Measurements from ENCODE around the gene SRP14. TPM values are rescaled to one million over a fixed set of nuclear protein-coding genes. Genes with fewer than 3 reads are reported as not detected.

Gene SRP14
- total and polyA plus RNA-seq, 12 donors = 173 to 989 (median 333) TPM

DNA sequence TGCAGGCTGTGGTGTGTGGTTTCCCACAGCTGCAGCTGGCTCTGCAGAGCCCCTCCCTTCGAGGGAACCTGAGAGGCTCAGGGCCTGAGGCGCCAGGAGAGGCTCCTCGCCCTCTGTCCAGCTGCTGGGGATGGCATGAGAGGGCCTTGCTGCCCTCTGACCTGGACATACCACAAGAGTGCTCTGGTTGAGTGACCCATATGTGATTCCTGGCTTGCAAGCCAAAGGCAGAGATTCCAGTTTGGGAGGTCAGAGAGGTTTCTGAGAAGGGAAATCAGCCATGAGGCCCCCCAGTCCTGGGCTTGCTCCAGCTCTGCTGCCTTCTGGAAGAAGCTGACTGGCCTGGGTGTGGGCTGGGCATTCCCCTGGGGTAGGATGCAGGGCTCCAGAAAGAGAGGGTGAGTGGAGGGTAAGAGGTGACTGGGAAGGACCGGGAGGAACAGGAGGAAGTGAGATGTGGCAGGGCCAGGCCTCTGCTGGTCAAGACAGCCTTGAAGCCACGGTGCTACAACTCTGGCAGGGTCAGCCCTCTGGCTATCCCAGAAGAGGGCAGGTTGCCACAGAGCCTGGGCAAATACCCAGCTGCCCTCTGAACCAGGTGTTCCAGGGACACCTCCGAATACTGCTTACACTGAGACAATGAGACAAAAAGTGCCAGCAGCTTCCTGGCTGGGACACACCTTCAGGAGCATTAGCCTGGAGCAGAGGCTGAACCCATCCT is 16.0 kb upstream of the SRP14 start:
- Histone ChIP-seq H3K27me3 (no peaks in the 10 kb centered on the region), H3K27ac (no peak overlapping the region), H3K9me3 (replicated peaks in 1 of 3) (no peaks in the 10 kb centered on the region), H3K4me1 (replicated peaks in 1 of 2) (peaks cover 3 to 11% of the 10 kb centered on the region in 2 donors), H3K4me3 (no peak overlapping the region), H3K36me3 (replicated peaks in 1 of 2) (no peaks in the 10 kb centered on the region)
- peak in 5 of 7 donors; percentile 12 to 66 (median 46) for DNase-seq
- 7 to 54% (median 29%) methylated on average over 2 to 6 of the region's 6 CpGs for WGBS, 4 donors
- TF ChIP-seq, protein P1, sequence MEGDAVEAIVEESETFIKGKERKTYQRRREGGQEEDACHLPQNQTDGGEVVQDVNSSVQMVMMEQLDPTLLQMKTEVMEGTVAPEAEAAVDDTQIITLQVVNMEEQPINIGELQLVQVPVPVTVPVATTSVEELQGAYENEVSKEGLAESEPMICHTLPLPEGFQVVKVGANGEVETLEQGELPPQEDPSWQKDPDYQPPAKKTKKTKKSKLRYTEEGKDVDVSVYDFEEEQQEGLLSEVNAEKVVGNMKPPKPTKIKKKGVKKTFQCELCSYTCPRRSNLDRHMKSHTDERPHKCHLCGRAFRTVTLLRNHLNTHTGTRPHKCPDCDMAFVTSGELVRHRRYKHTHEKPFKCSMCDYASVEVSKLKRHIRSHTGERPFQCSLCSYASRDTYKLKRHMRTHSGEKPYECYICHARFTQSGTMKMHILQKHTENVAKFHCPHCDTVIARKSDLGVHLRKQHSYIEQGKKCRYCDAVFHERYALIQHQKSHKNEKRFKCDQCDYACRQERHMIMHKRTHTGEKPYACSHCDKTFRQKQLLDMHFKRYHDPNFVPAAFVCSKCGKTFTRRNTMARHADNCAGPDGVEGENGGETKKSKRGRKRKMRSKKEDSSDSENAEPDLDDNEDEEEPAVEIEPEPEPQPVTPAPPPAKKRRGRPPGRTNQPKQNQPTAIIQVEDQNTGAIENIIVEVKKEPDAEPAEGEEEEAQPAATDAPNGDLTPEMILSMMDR (IDR thresholded peaks at IDR 0.05) = no peak
- TF ChIP-seq POLR2A (IDR thresholded peaks at IDR 0.05) = no peak
- intact Hi-C loops (cut with DNase I) = loop anchor here in 1 of 2 donors (5.0 kb wide), 1 partner anchor 47 kb away; no protein-coding TSS in a partner anchor

DNA sequence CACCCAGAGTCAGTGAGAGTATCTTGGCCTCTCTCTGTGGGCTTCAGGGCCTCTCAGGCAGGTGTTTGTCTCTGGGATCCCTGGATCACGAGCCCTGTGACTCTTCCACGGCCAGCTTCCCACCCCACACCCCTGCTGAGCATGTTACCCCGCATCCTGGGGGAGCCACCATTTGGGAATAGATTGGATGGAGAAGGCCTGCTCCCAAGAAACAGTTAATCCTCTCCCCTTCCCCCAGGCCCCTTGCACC is 15.5 kb upstream of the SRP14 start:
- Histone ChIP-seq H3K27me3 (no peaks in the 10 kb centered on the region), H3K9me3 (replicated peaks in 1 of 3) (no peaks in the 10 kb centered on the region), H3K36me3 (replicated peaks in 1 of 2) (no peaks in the 10 kb centered on the region), H3K4me1 (replicated peaks in 1 of 2) (peaks cover 3 to 11% of the 10 kb centered on the region in 2 donors), H3K4me3 (no peak overlapping the region), H3K27ac (no peak overlapping the region)
- peak in 1 of 7 donors; percentile 44 for DNase-seq
- intact Hi-C loops (cut with DNase I) = loop anchor here in 1 of 2 donors (5.0 kb wide), 1 partner anchor 48 kb away; no protein-coding TSS in a partner anchor
- no peak for TF ChIP-seq POLR2A (IDR thresholded peaks at IDR 0.05)
- TF ChIP-seq, protein P1 (IDR thresholded peaks at IDR 0.05) = no peak
- WGBS, 4 donors = 87 to 100% (median 91%) methylated on average over 3 of the region's 3 CpGs

DNA sequence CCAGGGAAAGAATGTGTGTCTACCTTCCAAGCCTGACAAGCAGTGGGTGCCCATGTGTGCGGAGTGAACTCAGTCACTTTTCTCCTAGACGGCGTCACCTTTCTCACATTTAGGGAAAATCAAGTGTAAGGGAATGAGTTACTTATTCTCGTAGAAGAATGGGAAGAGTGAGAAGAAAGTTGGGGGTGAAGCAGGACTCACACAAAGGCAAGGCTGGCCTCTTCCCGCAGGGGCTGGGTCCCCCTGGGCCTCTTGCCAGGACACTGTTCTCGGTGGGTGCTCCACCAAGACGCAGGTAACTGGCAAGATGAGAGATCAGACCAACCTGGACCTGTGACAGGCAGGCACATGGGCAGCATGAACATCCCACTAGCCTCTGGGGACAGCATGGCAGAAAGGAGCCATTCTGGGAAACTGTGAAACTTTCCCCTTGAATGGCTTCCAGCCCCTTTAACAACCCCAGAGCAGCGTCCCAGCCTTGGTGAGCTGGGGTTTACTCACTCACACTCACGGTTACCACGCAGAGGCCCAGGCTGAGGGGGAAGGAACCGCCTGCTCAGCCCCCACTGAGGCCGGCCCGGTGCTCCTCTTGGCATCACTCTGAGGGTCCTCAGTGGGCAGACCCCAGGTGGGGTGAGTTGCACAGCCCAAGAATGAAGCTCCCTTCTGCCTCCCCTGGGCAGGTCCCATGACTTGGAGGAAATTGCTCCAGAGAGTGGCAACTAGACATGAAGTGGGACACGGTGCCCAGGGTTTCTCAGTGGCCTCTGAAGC is 15.0 kb upstream of the SRP14 start:
- 84 to 94% (median 89%) methylated on average over 10 to 14 of the region's 14 CpGs for WGBS, 4 donors
- Histone ChIP-seq H3K27me3 (no peaks in the 10 kb centered on the region), H3K36me3 (replicated peaks in 1 of 2) (no peaks in the 10 kb centered on the region), H3K4me3 (no peak overlapping the region), H3K27ac (no peak overlapping the region), H3K4me1 (replicated peaks in 1 of 2) (peaks cover 3 to 11% of the 10 kb centered on the region in 2 donors), H3K9me3 (replicated peaks in 1 of 3) (no peaks in the 10 kb centered on the region)
- intact Hi-C loops (cut with DNase I) = loop anchor here in 1 of 2 donors (5.0 kb wide), 1 partner anchor 48 kb away; no protein-coding TSS in a partner anchor
- DNase-seq = peak in 2 of 7 donors; percentile 15 to 47
- no peak for TF ChIP-seq POLR2A (IDR thresholded peaks at IDR 0.05)
- TF ChIP-seq, protein P1 (IDR thresholded peaks at IDR 0.05) = no peak

DNA sequence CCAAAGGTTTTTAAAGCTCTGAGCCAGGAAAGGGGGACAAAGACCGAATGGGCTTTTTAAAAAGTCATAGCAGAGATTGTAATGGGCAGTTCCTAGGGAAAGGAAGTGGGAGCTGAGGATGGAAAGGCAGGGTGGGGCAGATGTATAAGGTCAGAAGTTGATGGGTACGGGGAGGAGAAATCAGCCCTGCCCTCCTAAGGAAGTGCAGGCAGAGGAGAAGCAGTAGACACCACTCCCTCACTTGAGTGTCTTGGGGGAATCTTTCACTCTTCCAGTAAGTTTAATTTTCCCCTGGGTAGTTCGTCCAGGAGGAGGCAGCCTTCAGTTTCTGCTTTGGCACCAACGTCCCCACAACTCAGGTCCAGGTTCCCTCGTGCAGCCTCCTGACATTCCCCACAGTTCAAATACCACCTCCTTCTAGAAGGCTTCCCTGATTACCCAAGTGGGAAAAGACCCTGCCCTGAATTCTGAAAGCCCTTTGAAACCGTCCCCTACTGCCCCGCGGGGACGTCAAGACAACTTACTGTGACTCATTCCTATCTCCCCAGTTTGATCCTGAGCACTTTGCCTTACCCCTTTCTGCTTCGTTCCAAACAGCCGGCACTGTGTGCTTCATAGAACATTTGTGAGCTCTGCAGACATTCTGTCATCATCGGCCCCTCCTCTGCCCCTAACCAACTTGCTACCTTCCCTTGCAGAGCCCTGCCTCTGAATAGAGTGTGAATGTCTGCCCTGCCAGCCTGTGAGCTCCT is 14.3 kb upstream of the SRP14 start:
- Histone ChIP-seq H3K36me3 (replicated peaks in 1 of 2) (no peaks in the 10 kb centered on the region), H3K4me3 (no peak overlapping the region), H3K4me1 (replicated peaks in 1 of 2) (peaks cover 0 to 14% of the 10 kb centered on the region in 2 donors), H3K27me3 (no peaks in the 10 kb centered on the region), H3K27ac (no peak overlapping the region), H3K9me3 (replicated peaks in 1 of 3) (no peaks in the 10 kb centered on the region)
- intact Hi-C loops (cut with DNase I) = loop anchor here in 1 of 2 donors (5.0 kb wide), 1 partner anchor 49 kb away; no protein-coding TSS in a partner anchor
- TF ChIP-seq, protein P1 (IDR thresholded peaks at IDR 0.05) = no peak
- no peak for TF ChIP-seq POLR2A (IDR thresholded peaks at IDR 0.05)
- WGBS, 4 donors = 84 to 87% (median 84%) methylated on average over 12 of the region's 12 CpGs
- DNase-seq = peak in 2 of 7 donors; percentile 13 to 30

All from adrenal gland (tissue), 12 donors.